A204.1 (cell line): ENCODE results near the gene FN3K.
"Not testable (repeated sequence)": the region's sequence is repeated elsewhere in the genome, so short reads cannot be mapped to it uniquely, and the experiment has no call there.

Source experiments
- FAIRE-seq: peaks from 2 replicates; lab custom pipeline; 2012; peaks lifted over from hg19 to GRCh38; lab: Jason Lieb, UNC

Gene FN3K

GRCh38 chr17:82737967-82738877 is 2.8 kb downstream of the FN3K start:
- no peak for FAIRE-seq

- no peak for FAIRE-seq
These were observed 5.7 kb downstream of the FN3K start for GRCh38 chr17:82740906-82741759.

GRCh38 chr17:82743344-82744219 is 8.2 kb downstream of the FN3K start:
- no peak for FAIRE-seq

- not testable (repeated sequence) for FAIRE-seq
These were observed 9.3 kb downstream of the FN3K start for GRCh38 chr17:82744736-82745135.

GRCh38 chr17:82745524-82745923 is 10.1 kb downstream of the FN3K start:
- FAIRE-seq = no peak

- FAIRE-seq = no peak
These were observed 13.3 kb downstream of the FN3K start for GRCh38 chr17:82748756-82749155.

GRCh38 chr17:82750241-82750908 is 15.0 kb downstream of the FN3K start:
- no peak for FAIRE-seq

GRCh38 chr17:82751171-82751570 is 15.8 kb downstream of the FN3K start:
- FAIRE-seq = no peak

- no peak for FAIRE-seq
These were observed 16.4 kb downstream of the FN3K start, which contains the start of gene TBCD for GRCh38 chr17:82751571-82752370. TSS of gene TBCD (plus strand) at chr17:82752065. CDS start at chr17:82752194, 129 bp downstream.

GRCh38 chr17:82752371-82753200 is 17.2 kb downstream of the FN3K start:
- FAIRE-seq = no peak

GRCh38 chr17:82753201-82753464 is 17.7 kb downstream of the FN3K start:
- no peak for FAIRE-seq

GRCh38 chr17:82754297-82755208 is 19.1 kb downstream of the FN3K start:
- FAIRE-seq = peak; percentile 87

GRCh38 chr17:82756166-82756565 is 20.8 kb downstream of the FN3K start:
- no peak for FAIRE-seq

GRCh38 chr17:82765371-82765770 is 30.0 kb downstream of the FN3K start:
- FAIRE-seq = no peak

GRCh38 chr17:82767041-82767754 is 31.8 kb downstream of the FN3K start:
- no peak for FAIRE-seq

GRCh38 chr17:82769041-82769440 is 33.6 kb downstream of the FN3K start:
- no peak for FAIRE-seq

GRCh38 chr17:82772026-82772425 is 36.6 kb downstream of the FN3K start:
- FAIRE-seq = no peak

GRCh38 chr17:82774456-82774855 is 39.0 kb downstream of the FN3K start:
- not testable (repeated sequence) for FAIRE-seq
